ENCODE data around the gene SH3PXD2A. TPM values are rescaled to one million over a fixed set of nuclear protein-coding genes. Genes with fewer than 3 reads are reported as not detected.

SH3PXD2A gene
- total and polyA plus RNA-seq, 9 of the 15 experiments (the other 6 are each of a cell fraction or from before 2014, with no cell fraction given), result 0.41 to 9.3 (median 2.5) TPM

DNA sequence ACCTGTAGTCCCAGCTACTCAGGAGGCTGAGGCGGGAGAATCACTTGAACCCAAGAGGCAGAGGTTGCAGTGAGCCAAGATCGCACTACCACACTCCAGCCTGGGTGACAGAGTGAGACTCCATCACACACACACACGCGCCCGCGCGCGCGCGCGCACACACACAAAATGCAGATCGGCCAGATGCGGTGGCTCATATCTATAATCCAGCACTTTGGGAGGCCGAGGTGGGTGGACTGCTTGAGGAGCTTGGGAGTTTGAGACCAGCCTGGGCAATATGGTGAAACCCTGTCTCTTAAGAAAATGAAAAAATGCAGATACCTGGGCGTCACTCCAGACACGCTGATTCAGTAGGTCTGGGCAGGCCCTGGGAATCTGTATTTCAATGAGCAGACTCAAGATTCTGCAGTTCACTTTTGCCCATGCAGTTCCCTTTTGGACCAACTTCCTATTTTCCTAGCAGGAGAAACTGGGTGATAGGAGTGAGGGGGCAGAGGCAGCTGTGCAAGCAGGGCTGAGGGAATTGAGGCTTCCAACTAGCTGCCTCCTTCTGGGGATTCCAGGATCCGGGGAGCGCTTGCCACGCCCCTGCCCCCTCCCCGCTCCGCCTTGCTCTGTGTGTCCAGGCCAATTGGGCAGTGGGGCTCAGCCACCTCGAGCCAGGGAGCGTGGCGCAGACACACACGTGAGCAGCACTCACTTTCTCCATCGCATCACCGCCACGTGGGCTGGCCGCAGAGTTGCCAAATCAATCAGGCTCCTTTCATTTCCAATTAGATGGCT is 173.6 kb downstream of the SH3PXD2A start:
- Histone ChIP-seq H2AFZ (ENCODE audit: low read depth, low read length) (no peak overlapping the region), H3K27ac (ENCODE audit: extremely low read depth, low read depth, low read length) (no peak overlapping the region), H3K27me3 (ENCODE audit: control insufficient read depth in 2 of 2, insufficient read depth in 2 of 2, low read length in 2 of 2) (no peaks in the 10 kb centered on the region), H4K20me1 (replicated peaks; ENCODE audit: control insufficient read depth, insufficient read depth, low read length) (no peaks in the 10 kb centered on the region), H3K9me1 (ENCODE audit: control insufficient read depth, insufficient read depth, low read length) (no peaks in the 10 kb centered on the region), H3K4me1 (replicated peaks in 1 of 2; ENCODE audit: control insufficient read depth in 2 of 2, insufficient read depth in 2 of 2, low read length in 2 of 2) (peaks cover 0 to 5% of the 10 kb centered on the region in 2 experiments; a peak in 3 of 5 replicates), H3K9ac (ENCODE audit: insufficient read depth in 1 of 2, low read depth in 2 of 2, low read length in 2 of 2) (no peak overlapping the region), H3K36me3 (ENCODE audit: control insufficient read depth, insufficient read depth, low read length) (no peaks in the 10 kb centered on the region), H3K9me3 (replicated peaks; ENCODE audit: control insufficient read depth, insufficient read depth, low read depth, low read length) (no peaks in the 10 kb centered on the region), H3K4me3 (no peak overlapping the region), H3K4me2 (ENCODE audit: insufficient read depth, low read length) (no peak overlapping the region), H3K79me2 (ENCODE audit: control insufficient read depth, insufficient read depth, low read length) (no peaks in the 10 kb centered on the region)
- in situ Hi-C loops (cut with MboI), result no loop called here
- no TSS peak for BruUV-seq (replicated peaks)
- no peak for TF ChIP-seq HDAC8 (tag; IDR thresholded peaks at IDR 0.05)
- TF ChIP-seq, protein P1, sequence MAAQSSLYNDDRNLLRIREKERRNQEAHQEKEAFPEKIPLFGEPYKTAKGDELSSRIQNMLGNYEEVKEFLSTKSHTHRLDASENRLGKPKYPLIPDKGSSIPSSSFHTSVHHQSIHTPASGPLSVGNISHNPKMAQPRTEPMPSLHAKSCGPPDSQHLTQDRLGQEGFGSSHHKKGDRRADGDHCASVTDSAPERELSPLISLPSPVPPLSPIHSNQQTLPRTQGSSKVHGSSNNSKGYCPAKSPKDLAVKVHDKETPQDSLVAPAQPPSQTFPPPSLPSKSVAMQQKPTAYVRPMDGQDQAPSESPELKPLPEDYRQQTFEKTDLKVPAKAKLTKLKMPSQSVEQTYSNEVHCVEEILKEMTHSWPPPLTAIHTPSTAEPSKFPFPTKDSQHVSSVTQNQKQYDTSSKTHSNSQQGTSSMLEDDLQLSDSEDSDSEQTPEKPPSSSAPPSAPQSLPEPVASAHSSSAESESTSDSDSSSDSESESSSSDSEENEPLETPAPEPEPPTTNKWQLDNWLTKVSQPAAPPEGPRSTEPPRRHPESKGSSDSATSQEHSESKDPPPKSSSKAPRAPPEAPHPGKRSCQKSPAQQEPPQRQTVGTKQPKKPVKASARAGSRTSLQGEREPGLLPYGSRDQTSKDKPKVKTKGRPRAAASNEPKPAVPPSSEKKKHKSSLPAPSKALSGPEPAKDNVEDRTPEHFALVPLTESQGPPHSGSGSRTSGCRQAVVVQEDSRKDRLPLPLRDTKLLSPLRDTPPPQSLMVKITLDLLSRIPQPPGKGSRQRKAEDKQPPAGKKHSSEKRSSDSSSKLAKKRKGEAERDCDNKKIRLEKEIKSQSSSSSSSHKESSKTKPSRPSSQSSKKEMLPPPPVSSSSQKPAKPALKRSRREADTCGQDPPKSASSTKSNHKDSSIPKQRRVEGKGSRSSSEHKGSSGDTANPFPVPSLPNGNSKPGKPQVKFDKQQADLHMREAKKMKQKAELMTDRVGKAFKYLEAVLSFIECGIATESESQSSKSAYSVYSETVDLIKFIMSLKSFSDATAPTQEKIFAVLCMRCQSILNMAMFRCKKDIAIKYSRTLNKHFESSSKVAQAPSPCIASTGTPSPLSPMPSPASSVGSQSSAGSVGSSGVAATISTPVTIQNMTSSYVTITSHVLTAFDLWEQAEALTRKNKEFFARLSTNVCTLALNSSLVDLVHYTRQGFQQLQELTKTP (IDR thresholded peaks at IDR 0.05; ENCODE audit: low read depth in 1 of 2, partially characterized antibody in 2 of 2), result no peak
- ATAC-seq, result no peak
- intact Hi-C loops (cut with micrococcal nuclease), result no loop called here
- no peak for FAIRE-seq
- ChIA-PET CTCF (ENCODE audit: low intra/inter-chr PET ratio) (no interaction called here), POLR2A (interaction anchor here (1.0 kb wide), 1 partner anchor 14 kb away, joined by 4 read pairs; no protein-coding TSS in a partner anchor)
- 88% methylated on average over 27 of the region's 29 CpGs for WGBS (ENCODE audit: insufficient coverage, low coverage, missing lambda C conversion rate)
- no peak for DNase-seq (ENCODE audit: extremely low read depth in 1 of 4, low spot score in 3 of 4)

All from K562 (cell line).